ENCODE measurements around the gene AKR1C1. TPM values are rescaled to one million over a fixed set of nuclear protein-coding genes. Genes with fewer than 3 reads are reported as not detected.
"Not testable (repeated sequence)": the region's sequence is repeated elsewhere in the genome, so short reads cannot be mapped to it uniquely, and the experiment has no call there.

AKR1C1 gene
- total RNA-seq, 1 experiment from 2014 or later, result 10.2 TPM

DNA sequence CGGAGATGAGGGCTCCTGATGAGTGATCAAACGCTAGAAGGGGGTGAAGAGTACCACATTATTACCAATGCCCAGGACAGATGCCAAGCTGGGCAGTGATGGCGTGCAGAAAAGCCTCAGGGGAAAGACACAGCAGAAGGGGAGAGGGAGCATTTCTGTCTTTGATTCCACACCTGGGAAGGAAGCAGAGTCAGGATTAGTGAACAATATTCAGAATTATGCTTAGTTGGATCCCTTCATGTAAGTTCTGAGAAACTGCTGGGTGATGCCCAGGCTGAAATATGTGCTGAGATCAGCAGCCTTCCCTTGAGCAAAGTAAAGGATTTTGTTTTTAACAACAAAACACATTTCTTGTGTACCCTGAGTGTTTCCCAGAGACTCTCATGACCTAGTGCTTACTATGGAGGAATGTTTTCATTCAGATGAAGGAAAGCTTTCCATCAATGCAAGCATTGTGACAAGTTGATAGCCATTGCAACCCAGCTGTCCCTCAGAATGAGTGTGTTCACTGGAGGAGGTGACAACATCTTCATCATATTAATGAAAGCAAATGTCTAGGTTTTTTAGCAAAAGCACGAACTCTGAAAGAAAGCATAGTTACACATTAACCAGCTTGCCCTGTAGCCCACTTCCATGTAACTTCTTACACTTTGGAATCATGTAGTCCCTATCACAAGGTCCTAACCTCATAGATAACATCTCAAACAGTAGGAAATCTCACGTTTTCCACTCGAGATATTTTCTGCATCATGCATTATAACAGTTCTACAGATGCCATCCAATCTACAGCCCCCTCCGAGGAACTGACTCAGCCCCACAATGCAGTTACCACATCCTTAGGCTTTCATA lies 23.8 kb upstream of the AKR1C1 start:
- H3K4me1 Mint-ChIP-seq (ENCODE audit: low read depth, unreplicated experiment), result peaks cover 55% of the 10 kb centered on the region
- intact Hi-C loops (cut with micrococcal nuclease; ENCODE audit: unreplicated experiment), result no loop called here
- H3K27me3 Mint-ChIP-seq (ENCODE audit: unreplicated experiment), result no peaks in the 10 kb centered on the region
- no peak overlapping the region for H3K4me3 Mint-ChIP-seq (ENCODE audit: low read depth, unreplicated experiment)
- DNase-seq, result no peak
- H3K27ac Mint-ChIP-seq (ENCODE audit: unreplicated experiment), result no peak overlapping the region
- CTCF ChIA-PET, result no interaction called here
- H3K36me3 Mint-ChIP-seq (ENCODE audit: insufficient read depth, unreplicated experiment), result no peaks in the 10 kb centered on the region
- TF ChIP-seq, protein P1, sequence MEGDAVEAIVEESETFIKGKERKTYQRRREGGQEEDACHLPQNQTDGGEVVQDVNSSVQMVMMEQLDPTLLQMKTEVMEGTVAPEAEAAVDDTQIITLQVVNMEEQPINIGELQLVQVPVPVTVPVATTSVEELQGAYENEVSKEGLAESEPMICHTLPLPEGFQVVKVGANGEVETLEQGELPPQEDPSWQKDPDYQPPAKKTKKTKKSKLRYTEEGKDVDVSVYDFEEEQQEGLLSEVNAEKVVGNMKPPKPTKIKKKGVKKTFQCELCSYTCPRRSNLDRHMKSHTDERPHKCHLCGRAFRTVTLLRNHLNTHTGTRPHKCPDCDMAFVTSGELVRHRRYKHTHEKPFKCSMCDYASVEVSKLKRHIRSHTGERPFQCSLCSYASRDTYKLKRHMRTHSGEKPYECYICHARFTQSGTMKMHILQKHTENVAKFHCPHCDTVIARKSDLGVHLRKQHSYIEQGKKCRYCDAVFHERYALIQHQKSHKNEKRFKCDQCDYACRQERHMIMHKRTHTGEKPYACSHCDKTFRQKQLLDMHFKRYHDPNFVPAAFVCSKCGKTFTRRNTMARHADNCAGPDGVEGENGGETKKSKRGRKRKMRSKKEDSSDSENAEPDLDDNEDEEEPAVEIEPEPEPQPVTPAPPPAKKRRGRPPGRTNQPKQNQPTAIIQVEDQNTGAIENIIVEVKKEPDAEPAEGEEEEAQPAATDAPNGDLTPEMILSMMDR (IDR thresholded peaks at IDR 0.05; ENCODE audit: unreplicated experiment), result no peak
- H3K9me3 Mint-ChIP-seq (ENCODE audit: low read depth, unreplicated experiment), result peaks cover 3% of the 10 kb centered on the region
- no TSS peak for BruUV-seq (replicated peaks)

DNA sequence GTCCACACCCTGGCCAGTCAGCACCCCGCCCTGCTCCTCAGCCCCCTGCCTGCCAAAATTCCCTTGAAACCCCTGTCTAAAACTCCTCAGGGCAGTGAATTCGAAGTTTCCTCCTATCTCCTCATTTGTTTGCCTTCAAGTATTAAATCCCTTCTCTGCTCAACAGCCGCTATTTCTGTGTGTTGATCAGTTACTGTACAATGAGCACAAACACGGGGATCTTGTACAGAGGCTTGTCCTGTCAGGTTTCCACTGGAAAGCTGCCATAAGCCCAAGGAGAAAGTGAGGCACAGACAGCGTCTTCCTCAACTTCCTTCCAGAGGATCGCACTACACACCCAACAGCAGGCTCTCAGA lies 23.2 kb upstream of the AKR1C1 start:
- H3K27ac Mint-ChIP-seq (ENCODE audit: unreplicated experiment); BruUV-seq (replicated peaks); H3K9me3 Mint-ChIP-seq (ENCODE audit: low read depth, unreplicated experiment); H3K36me3 Mint-ChIP-seq (ENCODE audit: insufficient read depth, unreplicated experiment); CTCF ChIA-PET; H3K27me3 Mint-ChIP-seq (ENCODE audit: unreplicated experiment); DNase-seq; intact Hi-C loops (cut with micrococcal nuclease; ENCODE audit: unreplicated experiment); H3K4me3 Mint-ChIP-seq (ENCODE audit: low read depth, unreplicated experiment): not testable (repeated sequence)
- peaks cover 61% of the 10 kb centered on the region for H3K4me1 Mint-ChIP-seq (ENCODE audit: low read depth, unreplicated experiment)

DNA sequence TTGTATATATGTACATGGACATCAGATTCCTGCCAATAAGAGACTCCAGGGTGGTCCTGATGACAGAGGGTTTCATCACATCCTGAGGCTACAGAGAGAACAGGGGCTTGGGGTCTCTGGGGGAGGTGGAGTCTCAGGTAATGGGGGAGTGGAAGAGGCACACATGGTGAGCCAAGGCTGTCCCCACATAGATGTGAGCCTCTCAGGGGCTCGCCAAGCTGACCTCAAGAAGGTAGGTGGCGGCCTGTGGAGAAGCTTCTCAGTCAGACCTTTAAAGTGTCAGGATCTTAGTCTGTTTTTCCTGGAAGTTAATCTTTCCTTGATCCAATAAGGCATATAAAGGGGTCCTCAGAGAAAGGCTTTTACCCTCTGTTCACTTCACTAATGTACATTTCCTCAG lies 22.3 kb upstream of the AKR1C1 start:
- H3K27me3 Mint-ChIP-seq (ENCODE audit: unreplicated experiment); BruUV-seq (replicated peaks); CTCF ChIA-PET; H3K4me3 Mint-ChIP-seq (ENCODE audit: low read depth, unreplicated experiment); H3K9me3 Mint-ChIP-seq (ENCODE audit: low read depth, unreplicated experiment); intact Hi-C loops (cut with micrococcal nuclease; ENCODE audit: unreplicated experiment); DNase-seq; H3K36me3 Mint-ChIP-seq (ENCODE audit: insufficient read depth, unreplicated experiment): not testable (repeated sequence)
- Mint-ChIP-seq H3K4me1 (ENCODE audit: low read depth, unreplicated experiment) (peaks cover 63% of the 10 kb centered on the region), H3K27ac (ENCODE audit: unreplicated experiment) (peak overlapping the region; percentile 34)

DNA sequence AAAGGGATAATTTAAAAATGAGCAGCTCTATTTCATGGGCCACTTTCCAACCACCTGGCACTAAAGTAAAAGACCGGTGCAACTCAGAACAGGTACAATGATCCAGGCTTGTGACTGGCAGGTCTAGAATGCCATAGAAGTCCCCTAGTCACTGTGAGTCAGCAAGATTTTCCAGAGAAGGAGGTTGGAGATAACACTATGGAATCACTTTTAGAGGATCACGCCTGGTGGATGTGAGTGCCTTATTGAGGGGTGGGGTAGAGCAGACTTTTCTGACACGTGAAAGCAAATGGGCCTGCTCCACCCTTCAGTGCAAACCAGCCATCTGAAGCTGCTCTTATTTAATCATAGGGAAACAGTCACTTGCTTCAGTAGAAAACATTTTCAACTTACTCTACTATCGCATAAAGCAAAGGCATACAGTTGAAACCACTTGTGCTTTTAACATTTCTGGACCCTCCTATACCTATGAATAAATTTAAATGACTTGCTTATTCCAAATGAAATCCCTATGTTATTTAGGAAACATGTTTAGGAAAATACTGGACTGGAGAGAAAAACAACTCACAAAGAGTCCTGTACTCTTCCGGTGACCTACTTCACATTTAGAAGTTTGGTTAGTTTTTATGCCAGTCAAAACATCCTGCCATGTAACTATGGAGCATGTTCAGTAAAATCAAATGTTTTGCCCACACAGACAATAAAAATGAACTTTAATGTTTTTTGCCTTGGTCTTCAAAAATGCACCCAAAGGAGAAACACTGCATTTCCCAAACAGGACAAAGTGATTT lies 21.5 kb upstream of the AKR1C1 start:
- no TSS peak for BruUV-seq (replicated peaks)

DNA sequence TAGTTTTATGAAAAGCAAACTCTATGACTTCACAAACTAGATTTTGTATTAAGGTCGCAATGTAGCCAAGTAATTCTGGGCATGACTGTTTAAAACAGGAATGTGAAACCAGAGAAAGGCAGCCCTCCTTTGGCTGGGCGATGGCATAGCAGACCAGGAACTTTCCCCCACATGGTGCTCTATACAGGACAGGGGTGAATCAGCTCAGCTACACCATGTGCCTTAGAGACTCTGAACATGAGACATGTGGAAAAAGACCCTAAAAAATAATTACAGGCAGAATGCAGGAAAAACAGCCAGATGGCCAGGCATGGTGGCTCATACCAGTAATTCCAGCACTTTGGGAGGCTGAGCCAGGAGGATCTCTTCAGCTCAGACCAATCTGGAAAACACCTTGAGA lies 20.3 kb upstream of the AKR1C1 start:
- peaks cover 81% of the 10 kb centered on the region for H3K4me1 Mint-ChIP-seq (ENCODE audit: low read depth, unreplicated experiment)
- H3K27me3 Mint-ChIP-seq (ENCODE audit: unreplicated experiment); BruUV-seq (replicated peaks); H3K27ac Mint-ChIP-seq (ENCODE audit: unreplicated experiment); H3K4me3 Mint-ChIP-seq (ENCODE audit: low read depth, unreplicated experiment); H3K36me3 Mint-ChIP-seq (ENCODE audit: insufficient read depth, unreplicated experiment); intact Hi-C loops (cut with micrococcal nuclease; ENCODE audit: unreplicated experiment); H3K9me3 Mint-ChIP-seq (ENCODE audit: low read depth, unreplicated experiment): not testable (repeated sequence)
- DNase-seq, result peak; percentile 34
- CTCF ChIA-PET, result interaction anchor here (1.6 kb wide), 1 partner anchor 93 kb away, joined by 5 read pairs; no protein-coding TSS in a partner anchor

More for the DNA sequence above, 21.5 kb upstream of the AKR1C1 start:
- peaks cover 4% of the 10 kb centered on the region for H3K36me3 Mint-ChIP-seq (ENCODE audit: insufficient read depth, unreplicated experiment)
- no peaks in the 10 kb centered on the region for H3K27me3 Mint-ChIP-seq (ENCODE audit: unreplicated experiment)
- peak overlapping the region; percentile 34 for H3K27ac Mint-ChIP-seq (ENCODE audit: unreplicated experiment)
- TF ChIP-seq, protein P1 (IDR thresholded peaks at IDR 0.05; ENCODE audit: unreplicated experiment), result no peak
- CTCF ChIA-PET, result no interaction called here
- H3K9me3 Mint-ChIP-seq (ENCODE audit: low read depth, unreplicated experiment), result no peaks in the 10 kb centered on the region
- peaks cover 72% of the 10 kb centered on the region for H3K4me1 Mint-ChIP-seq (ENCODE audit: low read depth, unreplicated experiment)
- no peak for DNase-seq
- intact Hi-C loops (cut with micrococcal nuclease; ENCODE audit: unreplicated experiment), result no loop called here
- no peak overlapping the region for H3K4me3 Mint-ChIP-seq (ENCODE audit: low read depth, unreplicated experiment)

DNA sequence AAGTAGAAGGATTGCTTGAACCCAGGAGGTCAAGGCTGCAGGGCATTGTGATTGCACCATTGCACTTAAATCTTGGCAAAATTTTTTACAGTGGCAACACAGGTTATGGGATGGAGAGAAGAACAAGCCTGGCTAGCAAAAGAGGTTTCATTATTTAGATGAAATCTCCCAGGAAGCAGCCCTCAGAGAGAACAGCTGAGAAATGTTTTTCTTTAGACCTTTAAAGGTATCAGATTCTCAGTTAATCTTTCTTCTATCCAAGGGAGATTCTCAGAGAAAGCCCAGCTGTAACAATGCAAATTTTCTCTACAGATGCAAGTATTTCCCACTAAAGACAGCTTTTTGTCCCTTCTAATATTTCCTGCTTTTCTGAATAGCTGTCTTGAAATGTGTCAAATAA lies 19.8 kb upstream of the AKR1C1 start:
- CTCF ChIA-PET, result interaction anchor here (1.6 kb wide), 1 partner anchor 93 kb away, joined by 5 read pairs; no protein-coding TSS in a partner anchor
- BruUV-seq (replicated peaks); H3K9me3 Mint-ChIP-seq (ENCODE audit: low read depth, unreplicated experiment); H3K27ac Mint-ChIP-seq (ENCODE audit: unreplicated experiment); H3K4me3 Mint-ChIP-seq (ENCODE audit: low read depth, unreplicated experiment); intact Hi-C loops (cut with micrococcal nuclease; ENCODE audit: unreplicated experiment); DNase-seq; H3K36me3 Mint-ChIP-seq (ENCODE audit: insufficient read depth, unreplicated experiment); H3K27me3 Mint-ChIP-seq (ENCODE audit: unreplicated experiment): not testable (repeated sequence)
- H3K4me1 Mint-ChIP-seq (ENCODE audit: low read depth, unreplicated experiment), result peaks cover 81% of the 10 kb centered on the region
